Endothelial cell of umbilical vein (primary cell): ENCODE results near the gene PPP4R3B. TPM values are rescaled to one million over a fixed set of nuclear protein-coding genes. Genes with fewer than 3 reads are reported as not detected.

Source experiments
- BruUV-seq: library from RNA; stranded (reverse); fragments of 400-500 nt; replicated peaks from 2 replicates; lab custom pipeline; 2021; lab: Mats Ljungman, UMichigan
- CTCF ChIA-PET: fragments of 300-600, 350-600 bp; sonication (Branson Sonifier 250); formaldehyde crosslinking; loops from one replicate; lab custom pipeline; 2021; ENCODE audit warnings: antibody characterized with exemption, inconsistent platforms; lab: Charles Lee
- POLR2A ChIA-PET: fragments of 300-600, 350-600 bp; sonication (Branson Sonifier 250); formaldehyde crosslinking; loops from one replicate; lab custom pipeline; 2021; ENCODE audit warnings: antibody characterized with exemption, inconsistent platforms; lab: Charles Lee
- DNase-seq: peaks from one replicate; pipeline ENCODE4 v3.0.0-alpha.2; 2011; ENCODE audit warnings: low read depth, low spot score
- FAIRE-seq: peaks from 2 replicates; lab custom pipeline; 2011; peaks lifted over from hg19 to GRCh38; lab: Jason Lieb, UNC
- H2AFZ ChIP-seq: 2 replicates; pipeline ENCODE4 v1.6.0; 2012; ENCODE audit warnings: low read depth, low read length, control low read depth, inconsistent platforms
- H3K27ac ChIP-seq: 2 replicates; pipeline ENCODE4 v1.5.1; 2011; ENCODE audit warnings: low read depth, mild to moderate bottlenecking, control low read depth, low read length, moderate library complexity; ENCODE audit not compliant: insufficient read depth
- H3K27me3 ChIP-seq, 2 experiments: 2 replicates each; pipeline versions ENCODE4 v1.6.0 to v1.6.1; 2011; ENCODE audit warnings: low read length in 2 of 2, mixed read lengths in 1 of 2; ENCODE audit not compliant: control insufficient read depth in 2 of 2, insufficient read depth in 2 of 2
- H3K36me3 ChIP-seq, 2 experiments: 2 replicates in 1 of 2; 3 replicates in 1 of 2; pipeline ENCODE4 v1.5.1; 2011; ENCODE audit warnings: low read length in 2 of 2, mild to moderate bottlenecking in 1 of 2, moderate library complexity in 1 of 2; ENCODE audit not compliant: control insufficient read depth in 2 of 2, insufficient read depth in 2 of 2; ENCODE audit errors: extremely low read depth in 1 of 2
- H3K4me1 ChIP-seq: 3 replicates; pipeline ENCODE4 v1.5.1; 2011; ENCODE audit warnings: mild to moderate bottlenecking, low read length; ENCODE audit not compliant: control insufficient read depth, insufficient read depth; ENCODE audit errors: extremely low read depth
- H3K4me2 ChIP-seq: 2 replicates; pipeline ENCODE4 v1.6.1; 2011; ENCODE audit warnings: low read length, control low read depth, mixed read lengths; ENCODE audit not compliant: insufficient read depth
- H3K4me3 ChIP-seq, 3 experiments: fragments of 200-600 bp in 1 of 3; sonication (generic), shearing (Covaris generic) in 1 of 3; replicated peaks in 1 of 3; 2 replicates each; pipeline ENCODE4 v1.5.1; 2011 to 2016; ENCODE audit warnings: control low read depth in 3 of 3, low read length in 3 of 3, mild to moderate bottlenecking in 2 of 3, inconsistent platforms in 1 of 3, low read depth in 1 of 3, moderate library complexity in 1 of 3; ENCODE audit not compliant: insufficient read depth in 1 of 3
- H3K79me2 ChIP-seq: 2 replicates; pipeline ENCODE4 v1.6.0; 2012; ENCODE audit warnings: low read length, inconsistent platforms; ENCODE audit not compliant: control insufficient read depth, insufficient read depth
- H3K9ac ChIP-seq: replicated peaks from 2 replicates; pipeline ENCODE3; 2011; ENCODE audit warnings: low read length, control low read depth; ENCODE audit not compliant: insufficient read depth; ENCODE audit errors: extremely low read depth
- H3K9me1 ChIP-seq: replicated peaks from 3 replicates; pipeline ENCODE4 v1.6.0; 2011; ENCODE audit warnings: mild to moderate bottlenecking, low read length; ENCODE audit not compliant: control insufficient read depth, insufficient read depth; ENCODE audit errors: extremely low read depth
- H3K9me3 ChIP-seq: replicated peaks from 2 replicates; pipeline ENCODE4 v1.5.1; 2012; ENCODE audit warnings: low read length, inconsistent platforms; ENCODE audit not compliant: control insufficient read depth, insufficient read depth
- H4K20me1 ChIP-seq: replicated peaks from 2 replicates; pipeline ENCODE3; 2011; ENCODE audit warnings: mild to moderate bottlenecking, low read length; ENCODE audit not compliant: control insufficient read depth, insufficient read depth; ENCODE audit errors: extremely low read depth
- CTCF ChIP-seq, 2 donors: IDR thresholded peaks; 1 replicate in 1 of 2; 2 replicates in 1 of 2; pipeline ENCODE4 v1.5.1; 2011; ENCODE audit warnings: low read length in 2 of 2, mild to moderate bottlenecking in 2 of 2, moderate library complexity in 2 of 2, control low read depth in 1 of 2, inconsistent platforms in 1 of 2, low read depth in 1 of 2; ENCODE audit not compliant: insufficient read depth in 1 of 2; ENCODE audit errors: extremely low read depth in 1 of 2
- EZH2 ChIP-seq: IDR thresholded peaks from 2 replicates; pipeline ENCODE4 v1.6.1; 2012; ENCODE audit warnings: borderline replicate concordance, low read depth, mild to moderate bottlenecking, moderate library complexity, low read length, inconsistent platforms; ENCODE audit not compliant: severe bottlenecking
- FOS ChIP-seq: IDR thresholded peaks from 2 replicates; pipeline ENCODE4 v1.6.1; 2011; ENCODE audit warnings: mild to moderate bottlenecking, low read length, moderate library complexity, borderline replicate concordance; ENCODE audit not compliant: insufficient read depth
- GATA2 ChIP-seq: IDR thresholded peaks from 2 replicates; pipeline ENCODE4 v1.7.0; 2011; ENCODE audit warnings: low read depth, mild to moderate bottlenecking, moderate library complexity, mixed read lengths, low read length; ENCODE audit not compliant: insufficient read length, insufficient read depth
- JUN ChIP-seq: IDR thresholded peaks from 2 replicates; pipeline ENCODE4 v1.6.1; 2011; ENCODE audit warnings: borderline replicate concordance, low read depth; ENCODE audit not compliant: insufficient read length, insufficient read depth
- MYC ChIP-seq: IDR thresholded peaks from one replicate; pipeline ENCODE4 v1.6.1; 2011; ENCODE audit warnings: mild to moderate bottlenecking, low read depth, low read length
- POLR2A ChIP-seq: IDR thresholded peaks from 2 replicates; pipeline ENCODE4 v1.6.1; 2012; ENCODE audit warnings: low read depth, mild to moderate bottlenecking, control low read depth, low read length
- POLR2AphosphoS5 ChIP-seq: IDR thresholded peaks from 2 replicates; pipeline ENCODE4 v1.6.1; 2012; ENCODE audit warnings: low read depth, mild to moderate bottlenecking, control low read depth, low read length, moderate library complexity; ENCODE audit not compliant: insufficient read depth
- dilution Hi-C: fragments of 300-500 bp; cut with MboI; formaldehyde crosslinking; loops from one replicate; pipeline ENCODE4 v1.15.0; 2019; ENCODE audit warnings: low sequenced_read_pairs; ENCODE audit not compliant: extremely low pct_ligation_motif_present
- intact Hi-C: fragments of 100-400 bp; cut with micrococcal nuclease; formaldehyde crosslinking; loops from one replicate; pipeline ENCODE4 v1.10.0; 2022
- polyA plus RNA-seq, 4 experiments: library from polyadenylated mRNA; depleted of rRNA in 3 of 4; stranded (reverse) in 3 of 4; unstranded in 1 of 4; fragments of >200 nt; gene quantifications; 2 replicates each; pipeline versions ENCODE4 v1.2.1 to v1.2.3, GENCODE V29; 2011 to 2012; ENCODE audit warnings: missing spikeins in 1 of 4
- total RNA-seq: library from RNA; stranded (reverse); gene quantifications from 2 replicates; pipeline ENCODE4 v1.2.3, GENCODE V29; 2021
- TF ChIP-seq, protein P1 (sequence below): IDR thresholded peaks from 2 replicates; pipeline ENCODE4 v1.6.1; 2011; ENCODE audit not compliant: insufficient read depth, insufficient read length

PPP4R3B gene
- total and polyA plus RNA-seq, 2 donors (not counting 3 experiments of a cell fraction or from before 2014, with no cell fraction given), result 11.2 to 51.5 TPM

DNA sequence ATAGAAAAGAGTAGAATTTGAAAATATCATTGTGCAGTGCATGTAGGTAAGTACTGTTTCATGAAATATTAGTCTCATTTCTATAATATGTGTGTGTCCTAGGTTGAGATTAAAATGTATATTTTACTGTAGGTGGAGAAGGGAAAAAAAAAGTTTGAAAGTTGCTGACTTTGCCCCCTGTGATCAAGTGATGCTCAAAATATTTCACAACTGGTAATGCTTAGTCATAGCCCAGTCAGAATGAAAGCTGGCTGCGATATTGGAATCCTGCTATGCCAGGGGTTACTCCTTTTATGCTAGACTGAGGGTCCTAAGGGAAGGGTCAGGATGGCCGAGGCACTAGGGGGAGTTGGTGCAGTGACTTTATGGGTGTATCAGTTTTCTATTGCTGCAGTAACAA is 117.4 kb downstream of the PPP4R3B start:
- H3K36me3 ChIP-seq, result no peaks in the 10 kb centered on the region
- H3K4me3 ChIP-seq, result no peak overlapping the region
- H3K9me3 ChIP-seq, result no peaks in the 10 kb centered on the region
- no peak overlapping the region for H3K9ac ChIP-seq
- H3K9me1 ChIP-seq, result no peaks in the 10 kb centered on the region
- no peaks in the 10 kb centered on the region for H3K27me3 ChIP-seq
- dilution Hi-C loops, result no loop called here
- FAIRE-seq (no peak), DNase-seq (no peak)
- TF ChIP-seq, protein P1, sequence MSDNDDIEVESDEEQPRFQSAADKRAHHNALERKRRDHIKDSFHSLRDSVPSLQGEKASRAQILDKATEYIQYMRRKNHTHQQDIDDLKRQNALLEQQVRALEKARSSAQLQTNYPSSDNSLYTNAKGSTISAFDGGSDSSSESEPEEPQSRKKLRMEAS, result no peak
- no peak for TF ChIP-seq MYC
- TF ChIP-seq CTCF (IDR thresholded peaks at IDR 0.05; ENCODE audit: extremely low read depth in 1 of 2, insufficient read depth in 1 of 2, low read depth in 1 of 2, low read length in 2 of 2), result no peak
- TF ChIP-seq GATA2, result no peak
- TF ChIP-seq JUN, result no peak
- no peak for TF ChIP-seq EZH2
- no peak for TF ChIP-seq FOS
- TF ChIP-seq POLR2AphosphoS5, result no peak
- TF ChIP-seq POLR2A, result no peak
- intact Hi-C loops, result no loop called here
- no peak overlapping the region for H3K4me2 ChIP-seq
- no peak overlapping the region for H2AFZ ChIP-seq
- ChIA-PET POLR2A (no interaction called here), CTCF (interaction anchor here (0.9 kb wide), 1 partner anchor 11 kb away, joined by 3 read pairs; no protein-coding TSS in a partner anchor)
- no TSS peak for BruUV-seq
- no peaks in the 10 kb centered on the region for H3K79me2 ChIP-seq
- no peak overlapping the region for H3K27ac ChIP-seq
- no peaks in the 10 kb centered on the region for H3K4me1 ChIP-seq
- no peaks in the 10 kb centered on the region for H4K20me1 ChIP-seq
